HL-60/S4 treated with phorbol 12-myristate 13-acetate at 8.2 ng/mL for 4 days and 3 days (cell line): ENCODE data around the gene OPN1MW3.
"Not testable (repeated sequence)": the region's sequence is repeated elsewhere in the genome, so short reads cannot be mapped to it uniquely, and the experiment has no call there.

Source experiments
- in situ Hi-C: fragments of 300-500 bp; cut with MboI; formaldehyde crosslinking; loops from 2 replicates; pipeline ENCODE4 v1.15.0; 2022; ENCODE audit warnings: low sequenced_read_pairs

The OPN1MW3 gene

GRCh38 chrX:154257282-154257681 lies at the start of gene OPN1MW3:
TSS of gene OPN1MW3 (plus strand) at chrX:154257582. CDS start at chrX:154257620, 38 bp downstream.
- in situ Hi-C loops = not testable (repeated sequence)

- in situ Hi-C loops = not testable (repeated sequence)
These were observed 47.5 kb upstream of the OPN1MW3 start for GRCh38 chrX:154209670-154210418.

DNA sequence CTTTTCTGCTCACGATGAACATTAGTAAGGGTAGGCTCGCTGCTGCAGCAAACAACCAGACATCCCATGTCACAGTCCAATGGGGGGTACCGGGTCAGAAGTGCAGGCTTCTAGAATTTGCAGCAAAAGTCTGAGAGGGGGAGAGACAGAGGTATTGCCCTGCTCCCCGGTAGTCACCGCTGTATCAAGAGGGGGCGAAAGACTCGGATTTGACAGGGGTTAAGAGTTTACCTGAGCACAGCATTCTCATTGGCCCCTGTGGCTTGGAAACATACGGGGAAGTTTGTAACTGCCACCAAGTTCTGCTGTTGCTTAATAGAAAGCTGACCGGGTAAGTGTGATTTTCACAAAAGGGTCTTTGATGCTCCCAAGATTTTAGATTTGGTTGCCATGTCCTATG lies 46.3 kb upstream of the OPN1MW3 start:
- in situ Hi-C loops = not testable (repeated sequence)

DNA sequence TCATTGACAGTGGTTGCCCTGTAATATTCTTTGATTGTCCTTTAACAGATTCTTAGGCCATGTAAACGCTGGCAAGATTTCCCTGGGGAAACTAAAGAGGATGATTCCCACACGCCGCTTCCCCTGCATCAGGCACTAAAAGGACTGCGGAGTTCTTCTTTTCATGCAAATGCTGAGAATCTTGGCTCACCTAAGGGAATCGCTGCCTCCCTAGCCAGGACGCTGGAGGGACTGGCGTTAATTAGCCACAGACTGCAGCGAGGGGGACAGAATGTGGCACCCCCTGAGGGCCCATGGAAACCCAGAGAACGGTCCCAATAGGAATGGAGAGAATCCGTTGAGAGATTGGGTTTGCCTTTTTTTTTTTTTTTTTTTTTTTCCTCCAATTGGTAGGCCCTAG lies 45.9 kb upstream of the OPN1MW3 start:
- in situ Hi-C loops = not testable (repeated sequence)

- in situ Hi-C loops = not testable (repeated sequence)
These were observed 37.9 kb upstream of the OPN1MW3 start, which contains the start of gene OPN1MW2 for GRCh38 chrX:154219456-154219855. TSS of gene OPN1MW2 (plus strand) at chrX:154219756. CDS start at chrX:154219816, 60 bp downstream.

DNA sequence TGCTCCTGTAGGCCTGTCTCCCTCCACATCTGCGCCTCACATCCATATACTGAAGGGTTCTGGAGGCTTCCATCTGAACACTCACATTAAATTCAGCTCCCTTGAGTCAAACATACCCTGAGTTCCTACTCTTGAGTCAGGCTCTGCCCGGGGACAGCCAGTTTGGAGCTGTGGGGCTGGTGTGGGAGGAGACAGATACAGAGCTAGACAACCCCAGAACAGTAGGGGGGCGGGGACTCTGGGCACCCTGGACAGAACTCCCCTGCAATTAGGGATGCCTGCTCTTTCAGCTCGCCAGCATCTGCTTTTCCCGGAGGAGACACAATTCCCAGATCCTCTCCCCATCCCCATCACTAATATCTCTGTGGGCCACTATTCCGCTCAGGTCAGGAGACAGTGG lies 32.1 kb upstream of the OPN1MW3 start:
- in situ Hi-C loops = not testable (repeated sequence)

- in situ Hi-C loops = not testable (repeated sequence)
These were observed 30.7 kb upstream of the OPN1MW3 start for GRCh38 chrX:154226706-154227105.

- in situ Hi-C loops = not testable (repeated sequence)
These were observed 25.9 kb upstream of the OPN1MW3 start for GRCh38 chrX:154231443-154231842.

DNA sequence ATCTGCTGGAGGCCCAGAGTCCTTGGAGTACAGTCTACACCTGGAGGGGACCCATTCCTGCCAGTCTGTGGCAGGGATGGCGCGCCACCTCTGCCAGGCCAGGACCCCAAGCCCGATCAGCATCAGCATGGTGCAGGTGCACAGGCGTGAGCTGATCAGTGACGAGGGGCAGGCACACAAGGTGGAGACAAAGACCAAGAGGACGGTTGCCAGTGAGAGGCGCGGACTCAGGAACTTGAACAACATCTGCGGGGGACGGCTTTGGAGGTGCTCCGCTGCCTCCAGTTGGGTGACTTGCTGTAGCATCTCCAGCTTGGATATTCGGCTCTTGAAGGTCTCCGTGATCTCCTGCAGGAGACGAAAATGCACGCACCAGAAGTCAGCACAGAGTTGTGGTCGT lies 23.8 kb upstream of the OPN1MW3 start:
- in situ Hi-C loops = not testable (repeated sequence)

GRCh38 chrX:154238939-154239559 lies 18.3 kb upstream of the OPN1MW3 start:
- in situ Hi-C loops = not testable (repeated sequence)

DNA sequence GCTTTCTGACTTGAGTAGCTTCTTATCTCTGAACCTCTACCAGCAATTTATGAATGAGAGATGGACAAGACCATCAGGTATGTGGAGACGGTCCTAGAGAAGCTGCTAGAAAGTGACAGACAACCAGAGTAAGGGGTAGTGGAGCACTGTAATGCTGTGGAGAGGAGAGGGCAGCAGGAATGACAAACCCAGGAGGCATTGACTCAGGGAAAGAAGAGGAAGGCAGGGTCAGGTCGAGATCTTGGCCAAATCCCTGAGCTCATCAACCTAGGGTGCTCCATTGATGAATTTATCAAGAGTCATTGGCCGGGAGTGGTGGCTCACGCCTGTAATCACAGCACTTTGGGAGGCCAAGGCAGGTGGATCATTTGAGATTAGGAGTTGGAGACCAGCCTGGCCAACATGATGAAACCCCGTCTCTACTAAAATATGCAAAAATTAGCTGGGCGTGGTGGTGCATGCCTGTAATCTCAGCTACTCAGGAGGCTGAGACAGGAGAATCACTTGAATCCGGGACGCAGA lies 17.3 kb upstream of the OPN1MW3 start:
- in situ Hi-C loops = not testable (repeated sequence)

DNA sequence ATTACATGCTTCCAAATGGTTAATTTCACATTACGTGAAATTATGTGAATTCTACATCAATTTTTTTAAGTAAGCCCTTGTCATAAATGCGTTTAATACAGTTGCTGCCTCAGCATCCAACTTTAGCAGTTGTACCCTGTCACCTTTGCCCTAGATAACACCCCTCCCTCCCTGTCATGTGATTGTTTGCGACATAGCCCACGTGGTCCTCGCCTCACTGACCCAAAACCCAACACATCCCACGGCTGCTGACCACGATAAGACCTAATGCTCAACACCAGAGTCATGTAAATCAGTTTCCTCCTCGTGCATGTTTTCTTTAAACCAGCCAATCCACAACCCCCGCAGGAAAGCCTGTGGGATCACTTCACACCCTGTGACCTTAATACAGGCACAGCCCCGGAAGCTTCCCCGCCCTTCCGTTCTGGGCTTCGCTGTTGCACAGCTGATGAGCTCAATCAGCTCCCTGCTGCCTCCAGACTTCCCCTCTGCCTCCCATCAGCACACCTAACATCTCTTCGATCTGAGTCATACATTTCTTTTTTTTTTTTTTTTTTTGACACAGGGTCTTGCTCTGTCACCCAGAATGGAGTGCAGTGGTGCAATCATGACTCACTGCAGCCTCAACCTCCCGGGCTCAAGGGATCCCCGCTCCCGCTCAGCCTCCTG lies 9.9 kb upstream of the OPN1MW3 start:
- in situ Hi-C loops = not testable (repeated sequence)

GRCh38 chrX:154248076-154248475 lies 9.3 kb upstream of the OPN1MW3 start:
- in situ Hi-C loops = not testable (repeated sequence)

- in situ Hi-C loops = not testable (repeated sequence)
These were observed 1.3 kb downstream of the OPN1MW3 start for GRCh38 chrX:154258711-154259110.

GRCh38 chrX:154263072-154263471 lies 5.7 kb downstream of the OPN1MW3 start:
- in situ Hi-C loops = not testable (repeated sequence)

DNA sequence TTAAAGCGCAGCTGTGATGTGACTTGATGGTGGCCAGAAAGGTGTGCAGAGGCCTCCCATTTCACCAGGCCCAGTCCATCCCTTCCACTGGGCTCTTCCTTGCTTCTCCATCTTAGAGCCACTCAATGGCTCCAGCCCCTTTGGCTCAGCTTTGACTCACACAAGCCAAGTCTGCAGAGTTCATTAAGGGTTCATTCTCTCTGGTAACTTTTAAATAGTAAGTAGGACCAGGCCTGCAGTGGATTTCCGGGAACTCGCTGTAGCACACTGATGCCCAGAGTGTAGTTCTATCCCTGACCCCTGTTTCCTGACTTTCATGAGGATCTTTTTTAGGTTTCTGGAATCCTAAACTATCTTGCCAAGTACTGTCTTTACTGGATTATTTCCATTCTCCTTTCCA lies 11.9 kb downstream of the OPN1MW3 start:
- in situ Hi-C loops = not testable (repeated sequence)

DNA sequence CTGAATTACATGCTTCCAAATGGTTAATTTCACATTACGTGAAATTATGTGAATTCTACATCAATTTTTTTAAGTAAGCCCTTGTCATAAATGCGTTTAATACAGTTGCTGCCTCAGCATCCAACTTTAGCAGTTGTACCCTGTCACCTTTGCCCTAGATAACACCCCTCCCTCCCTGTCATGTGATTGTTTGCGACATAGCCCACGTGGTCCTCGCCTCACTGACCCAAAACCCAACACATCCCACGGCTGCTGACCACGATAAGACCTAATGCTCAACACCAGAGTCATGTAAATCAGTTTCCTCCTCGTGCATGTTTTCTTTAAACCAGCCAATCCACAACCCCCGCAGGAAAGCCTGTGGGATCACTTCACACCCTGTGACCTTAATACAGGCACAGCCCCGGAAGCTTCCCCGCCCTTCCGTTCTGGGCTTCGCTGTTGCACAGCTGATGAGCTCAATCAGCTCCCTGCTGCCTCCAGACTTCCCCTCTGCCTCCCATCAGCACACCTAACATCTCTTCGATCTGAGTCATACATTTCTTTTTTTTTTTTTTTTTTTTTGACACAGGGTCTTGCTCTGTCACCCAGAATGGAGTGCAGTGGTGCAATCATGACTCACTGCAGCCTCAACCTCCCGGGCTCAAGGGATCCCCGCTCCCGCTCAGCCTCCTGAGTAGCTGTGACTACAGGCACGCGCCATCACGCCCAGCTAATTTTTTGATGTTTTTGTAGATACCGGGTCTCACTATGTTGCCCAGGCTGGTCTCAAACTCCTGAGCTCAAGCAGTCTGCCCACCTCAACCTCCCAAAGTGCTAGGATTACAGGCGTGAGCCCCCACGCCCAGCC lies 27.3 kb downstream of the OPN1MW3 start:
- in situ Hi-C loops = not testable (repeated sequence)

GRCh38 chrX:154286406-154286805 lies 29.0 kb downstream of the OPN1MW3 start:
- in situ Hi-C loops = not testable (repeated sequence)

- in situ Hi-C loops = no loop called here
These were observed 37.6 kb downstream of the OPN1MW3 start, which contains the start of gene TEX28 for GRCh38 chrX:154294791-154295574. TSS of gene TEX28 (minus strand) at chrX:154295124. CDS start at chrX:154292117, 3,007 bp downstream.
